Measurements from ENCODE around the gene POLR1D. TPM values are rescaled to one million over a fixed set of nuclear protein-coding genes. Genes with fewer than 3 reads are reported as not detected.
A peak's percentile ranks its signal among the peaks of the same experiment; 100 is the strongest.

POLR1D gene
- total RNA-seq, 1 donor from 2014 or later: 120 TPM

GRCh38 chr13:27595055-27595811 lies 26.5 kb upstream of the POLR1D start:
- H3K27me3 Mint-ChIP-seq (ENCODE audit: low read depth): no peaks in the 10 kb centered on the region

GRCh38 chr13:27599096-27599495 lies 22.6 kb upstream of the POLR1D start:
- Mint-ChIP-seq H3K4me3 (no peak overlapping the region), H3K9me3 (no peaks in the 10 kb centered on the region), H3K36me3 (no peaks in the 10 kb centered on the region), H3K27ac (no peak overlapping the region), H3K4me1 (peaks cover 21% of the 10 kb centered on the region), H3K27me3 (ENCODE audit: low read depth) (no peaks in the 10 kb centered on the region)
- no peak for DNase-seq (ENCODE audit: low spot score in 2 of 2, unreplicated experiment in 2 of 2)
- TF ChIP-seq CTCF (IDR thresholded peaks at IDR 0.05; ENCODE audit: unreplicated experiment): no peak

More at GRCh38 chr13:27595055-27595811, 26.5 kb upstream of the POLR1D start:
- no peak for DNase-seq (ENCODE audit: low spot score in 2 of 2, unreplicated experiment in 2 of 2)
- Mint-ChIP-seq H3K36me3 (no peaks in the 10 kb centered on the region), H3K27ac (no peak overlapping the region), H3K9me3 (no peaks in the 10 kb centered on the region), H3K4me1 (peaks cover 10% of the 10 kb centered on the region), H3K4me3 (no peak overlapping the region)
- no peak for TF ChIP-seq CTCF (IDR thresholded peaks at IDR 0.05; ENCODE audit: unreplicated experiment)

DNA sequence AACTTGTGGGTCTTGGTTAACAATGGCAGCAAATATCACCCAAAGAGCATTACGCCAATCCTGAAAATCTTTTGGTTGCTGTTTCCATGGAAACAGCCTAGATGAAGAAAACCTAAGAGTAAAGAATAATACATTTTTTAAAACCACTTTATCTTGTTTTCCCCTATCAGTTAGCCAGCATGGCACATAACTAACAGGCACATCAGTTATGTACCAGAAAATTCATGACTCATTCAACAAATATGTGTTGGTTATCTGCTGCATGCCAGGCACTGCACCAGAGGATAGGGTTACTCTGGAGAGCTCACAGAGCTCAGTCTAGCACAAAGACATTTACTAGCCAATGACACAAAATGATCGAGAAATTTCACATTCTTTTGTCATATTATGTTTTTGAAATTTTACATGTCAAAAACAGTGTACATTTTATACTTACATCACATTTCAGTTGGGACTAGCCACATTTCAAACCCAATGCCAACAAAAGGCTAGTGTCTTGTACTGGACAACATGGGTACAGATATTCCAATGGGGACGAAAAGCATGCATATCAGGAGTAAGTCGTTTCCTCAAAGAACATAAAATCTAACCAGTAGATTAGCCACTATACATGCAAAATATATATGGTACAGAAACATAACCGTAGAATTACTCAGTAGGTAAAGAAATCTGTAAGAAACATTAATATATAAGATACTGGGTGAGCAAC lies 21.7 kb upstream of the POLR1D start:
- H3K9me3 Mint-ChIP-seq: no peaks in the 10 kb centered on the region
- DNase-seq (ENCODE audit: low spot score in 2 of 2, unreplicated experiment in 2 of 2): no peak
- peaks cover 27% of the 10 kb centered on the region for H3K4me1 Mint-ChIP-seq
- no peaks in the 10 kb centered on the region for H3K36me3 Mint-ChIP-seq
- peak overlapping the region; percentile 78 for H3K27ac Mint-ChIP-seq
- no peaks in the 10 kb centered on the region for H3K27me3 Mint-ChIP-seq (ENCODE audit: low read depth)
- no peak overlapping the region for H3K4me3 Mint-ChIP-seq
- no peak for TF ChIP-seq CTCF (IDR thresholded peaks at IDR 0.05; ENCODE audit: unreplicated experiment)

GRCh38 chr13:27600711-27601110 lies 21.0 kb upstream of the POLR1D start:
- TF ChIP-seq CTCF (IDR thresholded peaks at IDR 0.05; ENCODE audit: unreplicated experiment): no peak
- Mint-ChIP-seq H3K27ac (peak overlapping the region; percentile 15), H3K9me3 (no peaks in the 10 kb centered on the region), H3K36me3 (no peaks in the 10 kb centered on the region), H3K4me3 (no peak overlapping the region), H3K4me1 (peaks cover 35% of the 10 kb centered on the region), H3K27me3 (ENCODE audit: low read depth) (no peaks in the 10 kb centered on the region)
- DNase-seq (ENCODE audit: low spot score in 2 of 2, unreplicated experiment in 2 of 2): no peak

DNA sequence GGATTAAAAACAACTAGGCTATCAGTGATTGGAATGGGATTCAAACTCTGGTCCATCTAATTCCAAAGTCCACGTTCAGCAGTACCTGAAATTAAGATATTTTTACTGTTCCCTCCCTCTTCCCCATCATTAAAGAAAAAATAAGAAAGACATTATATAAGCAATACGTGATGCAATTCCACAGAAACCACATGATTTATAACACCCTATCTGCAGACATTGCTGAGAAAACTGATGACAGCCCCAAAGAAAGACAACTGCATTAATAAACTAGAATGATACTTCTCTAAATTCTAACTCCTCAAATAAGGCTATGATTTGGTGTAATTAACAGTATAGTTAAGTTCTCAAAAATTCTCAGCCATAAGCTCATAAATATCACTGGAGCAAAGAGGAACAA lies 20.5 kb upstream of the POLR1D start:
- Mint-ChIP-seq H3K36me3 (no peaks in the 10 kb centered on the region), H3K27me3 (ENCODE audit: low read depth) (no peaks in the 10 kb centered on the region), H3K27ac (peak overlapping the region; percentile 10), H3K9me3 (no peaks in the 10 kb centered on the region), H3K4me3 (no peak overlapping the region), H3K4me1 (peaks cover 40% of the 10 kb centered on the region)
- DNase-seq (ENCODE audit: low spot score in 2 of 2, unreplicated experiment in 2 of 2): no peak
- no peak for TF ChIP-seq CTCF (IDR thresholded peaks at IDR 0.05; ENCODE audit: unreplicated experiment)

Data from mesothelial cell of epicardium (in vitro differentiated cells).